Right renal pelvis (tissue), 4 donors: ENCODE measurements around the gene COLEC12. TPM values are rescaled to one million over a fixed set of nuclear protein-coding genes. Genes with fewer than 3 reads are reported as not detected.
"Not testable (repeated sequence)": the region's sequence is repeated elsewhere in the genome, so short reads cannot be mapped to it uniquely, and the experiment has no call there.

Experiments used
- DNase-seq, 4 donors: peaks; one replicate each; pipeline ENCODE4 v3.0.0-alpha.2; 2013; ENCODE audit warnings: low read depth in 4 of 4, low spot score in 3 of 4, missing footprints in 1 of 4
- polyA plus RNA-seq, 4 donors: library from polyadenylated mRNA; unstranded; fragments of 120-200 nt; gene quantifications; one replicate each; pipeline ENCODE4 v1.2.1, GENCODE V29; 2013; ENCODE audit not compliant: insufficient read length in 4 of 4

The COLEC12 gene
- polyA plus RNA-seq, 4 donors: 28.0 to 32.7 (median 29.1) TPM

GRCh38 chr18:332721-333510 is 167.6 kb downstream of the COLEC12 start:
- no peak for DNase-seq

GRCh38 chr18:332007-332406 is 168.5 kb downstream of the COLEC12 start:
- no peak for DNase-seq

- no peak for DNase-seq
These were observed 169.2 kb downstream of the COLEC12 start for GRCh38 chr18:331221-331821.

GRCh38 chr18:328928-329327 is 171.6 kb downstream of the COLEC12 start:
- no peak for DNase-seq

DNA sequence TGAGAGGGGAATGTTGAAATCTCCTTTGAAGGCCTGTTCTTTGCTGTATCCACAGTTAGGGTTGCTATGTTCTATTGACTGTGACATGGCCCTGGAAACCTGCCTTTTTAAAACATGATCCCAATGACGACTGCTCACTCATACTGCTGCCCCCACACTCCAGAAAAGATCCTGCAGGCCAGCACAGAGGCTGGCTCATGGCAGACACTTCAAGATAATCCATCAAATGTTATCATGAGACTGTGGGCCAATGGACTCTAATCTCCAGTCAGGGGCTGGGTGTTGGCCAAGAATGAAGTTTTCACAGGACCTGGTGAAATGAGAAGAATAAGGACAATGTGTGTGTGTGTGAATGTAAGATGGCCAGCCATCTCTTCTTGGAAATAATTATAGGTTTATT is 173.7 kb downstream of the COLEC12 start:
- DNase-seq: no peak

- no peak for DNase-seq
These were observed 177.3 kb downstream of the COLEC12 start for GRCh38 chr18:323253-323622.

GRCh38 chr18:321865-322467 is 178.5 kb downstream of the COLEC12 start:
- DNase-seq: no peak

DNA sequence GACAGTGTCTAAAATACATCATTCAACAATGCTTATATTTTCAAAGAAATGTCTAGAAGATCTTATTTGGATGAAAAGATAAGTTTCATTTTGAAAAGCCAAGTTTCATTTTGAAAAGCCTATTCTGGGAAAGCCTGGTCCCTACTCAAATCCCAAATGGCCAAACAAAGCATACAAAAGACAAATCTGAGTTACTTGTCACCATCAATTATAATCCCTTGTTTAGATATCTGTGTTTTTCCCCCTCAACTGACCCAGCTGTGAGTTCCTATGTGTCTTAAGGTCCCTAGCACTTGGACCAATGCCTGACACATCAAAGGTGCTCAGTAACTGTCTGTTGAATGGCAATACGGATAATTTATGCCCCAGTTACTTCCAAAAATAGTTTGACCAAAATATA is 180.3 kb downstream of the COLEC12 start:
- no peak for DNase-seq

DNA sequence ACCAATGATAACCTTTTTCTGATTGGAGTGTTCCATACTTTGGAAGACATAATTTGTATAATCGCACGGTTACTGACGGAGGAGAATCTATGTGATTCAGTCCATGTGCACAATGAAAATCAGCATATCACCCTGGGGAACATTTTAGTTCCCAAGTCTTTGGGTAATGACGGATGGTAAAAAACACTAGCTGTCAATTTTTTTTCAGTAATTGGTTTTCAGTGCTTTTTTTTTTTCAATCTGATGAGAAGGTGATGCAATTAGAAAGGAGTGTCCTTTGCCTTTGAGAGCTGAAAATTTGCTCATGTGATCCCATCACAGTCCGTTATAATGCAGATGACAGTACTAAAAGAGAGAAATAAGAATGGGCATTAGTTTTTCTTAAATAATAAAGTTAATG is 180.8 kb downstream of the COLEC12 start:
- DNase-seq: no peak

DNA sequence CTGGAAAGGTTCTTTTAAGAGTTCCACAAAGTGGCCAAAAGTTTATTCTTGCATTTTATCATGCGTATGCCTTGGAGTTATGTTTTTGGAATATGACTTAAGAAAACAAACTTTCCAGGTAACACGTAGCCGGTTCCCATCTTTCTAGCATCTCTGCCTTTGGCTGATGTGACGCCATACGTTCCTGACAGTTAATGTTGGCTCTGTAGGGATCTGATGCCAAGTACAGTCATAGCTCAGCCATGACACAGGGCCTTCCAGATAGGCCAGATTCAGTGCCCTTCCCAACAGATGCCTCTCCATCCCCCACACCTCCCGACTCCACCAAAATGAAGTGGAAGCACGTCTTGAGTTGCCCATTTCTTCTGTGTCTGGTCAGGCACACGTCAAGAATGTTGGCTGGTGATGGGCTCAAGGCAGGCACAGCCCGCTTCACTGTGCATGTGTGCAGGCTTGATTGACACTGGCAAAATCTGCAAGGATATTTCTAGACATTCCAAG is 181.7 kb downstream of the COLEC12 start:
- no peak for DNase-seq

GRCh38 chr18:317618-318017 is 182.9 kb downstream of the COLEC12 start:
- DNase-seq: no peak

DNA sequence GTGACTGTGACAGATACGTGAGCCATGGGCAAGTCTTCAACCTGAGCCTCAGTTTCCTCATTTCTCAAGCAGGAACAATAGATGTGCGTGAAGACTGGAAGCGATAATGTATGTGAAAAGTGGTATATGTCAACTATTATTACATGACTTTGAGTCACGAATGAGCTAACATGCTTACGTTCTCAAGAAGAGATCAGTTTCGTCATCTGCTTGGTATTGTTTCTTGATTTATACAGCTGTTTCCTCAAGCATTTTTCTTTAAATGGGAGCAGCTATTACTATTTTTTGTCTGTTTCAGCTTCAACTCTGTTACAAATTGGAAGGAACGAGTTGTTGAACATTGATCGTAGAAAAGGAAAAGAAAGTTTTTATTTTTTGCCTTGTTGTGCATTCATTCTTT is 184.1 kb downstream of the COLEC12 start:
- DNase-seq: no peak

- DNase-seq: no peak
These were observed 186.6 kb downstream of the COLEC12 start for GRCh38 chr18:313931-314330.

DNA sequence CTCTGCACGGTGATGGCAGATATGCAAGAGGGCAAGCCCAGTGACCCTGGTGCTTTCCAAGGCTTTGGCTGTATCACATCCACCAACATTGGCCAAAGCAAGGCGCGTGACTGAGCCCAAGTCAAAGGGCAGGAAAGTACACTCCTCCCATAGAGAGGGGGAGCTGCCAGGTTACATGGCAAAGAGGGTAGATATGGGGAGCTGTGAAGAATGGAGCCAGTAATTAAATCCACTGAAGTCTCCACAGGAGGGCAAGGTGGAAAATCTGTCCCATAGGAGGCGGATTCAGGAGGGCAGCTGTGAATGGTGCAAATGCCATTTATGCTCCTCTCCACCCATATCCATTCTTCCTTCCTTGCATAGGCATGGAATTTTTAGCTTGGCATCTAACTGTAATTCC is 188.1 kb downstream of the COLEC12 start:
- DNase-seq: no peak

- no peak for DNase-seq
These were observed 190.5 kb downstream of the COLEC12 start for GRCh38 chr18:310042-310441.

DNA sequence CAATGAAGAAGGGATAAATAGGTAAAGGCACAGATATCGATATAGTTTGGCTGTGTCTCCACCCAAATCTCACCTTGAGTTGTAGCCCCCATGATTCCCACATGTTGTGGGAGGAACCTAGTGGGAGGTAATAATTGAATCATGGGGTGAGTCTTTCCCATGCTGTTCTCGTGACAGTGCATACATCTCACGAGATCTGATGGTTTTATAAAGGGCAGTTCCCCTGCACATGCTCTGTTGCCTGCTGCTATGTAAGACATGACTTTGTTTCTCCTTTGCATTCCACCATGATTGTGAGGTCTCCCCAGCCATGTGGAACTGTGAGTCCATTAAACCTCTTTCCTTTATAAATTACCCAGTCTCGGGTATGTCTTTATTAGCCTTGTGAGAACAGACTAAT is 192.4 kb downstream of the COLEC12 start:
- not testable (repeated sequence) for DNase-seq

DNA sequence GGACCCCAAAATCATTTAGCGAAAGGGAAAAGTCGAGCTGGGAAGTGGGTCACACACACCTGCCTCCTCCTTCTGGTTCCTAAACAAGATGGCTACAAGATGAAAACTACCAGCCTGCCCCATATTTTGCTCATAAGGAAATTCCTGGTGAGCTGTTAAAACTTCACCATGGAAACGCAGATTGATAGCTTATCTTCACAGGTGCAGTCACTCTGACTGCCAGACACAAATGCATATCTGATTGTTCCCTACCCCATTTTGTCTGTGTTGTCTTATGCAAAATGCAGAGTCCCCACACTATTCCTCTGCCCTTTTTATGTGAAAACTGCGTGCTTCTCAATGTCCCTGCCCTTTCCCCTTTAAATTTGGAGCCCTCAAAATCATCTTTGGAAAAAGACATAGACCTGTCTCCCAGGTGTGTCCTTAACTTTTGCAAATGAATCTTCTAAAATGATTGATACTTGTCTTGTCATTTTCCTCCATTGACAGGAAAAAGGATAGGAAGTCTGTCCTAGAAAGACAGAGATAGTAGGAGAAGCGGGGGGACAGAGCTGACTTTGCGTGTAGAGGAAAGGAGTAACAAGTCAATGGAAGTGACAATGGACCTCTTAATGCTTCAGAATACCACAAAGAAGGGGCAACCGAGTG is 193.8 kb downstream of the COLEC12 start:
- no peak for DNase-seq

GRCh38 chr18:305003-305501 is 195.4 kb downstream of the COLEC12 start:
- no peak for DNase-seq

- no peak for DNase-seq
These were observed 196.9 kb downstream of the COLEC12 start for GRCh38 chr18:303607-304006.

GRCh38 chr18:303011-303410 is 197.5 kb downstream of the COLEC12 start:
- DNase-seq: no peak

DNA sequence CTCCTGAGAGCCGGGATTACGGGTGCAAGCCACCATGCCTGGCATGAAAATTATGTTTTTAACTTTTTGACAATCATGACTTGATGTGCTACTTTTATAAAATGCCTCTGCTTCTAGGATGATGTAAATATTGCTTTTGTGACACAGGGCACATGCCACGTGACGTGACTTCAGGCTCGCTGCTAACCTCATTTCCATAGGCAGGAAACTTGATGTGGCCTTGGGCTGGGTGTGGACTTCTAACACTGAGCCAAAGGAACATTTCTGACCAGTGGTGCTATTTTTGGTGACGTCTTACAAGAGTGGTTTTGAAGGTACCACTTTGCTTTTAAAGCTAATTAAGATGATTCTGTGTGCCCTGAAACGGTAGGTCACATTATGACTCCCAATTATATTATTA is 198.4 kb downstream of the COLEC12 start:
- no peak for DNase-seq
